ENCODE data around the gene SHROOM4. TPM values are rescaled to one million over a fixed set of nuclear protein-coding genes. Genes with fewer than 3 reads are reported as not detected.
A peak's percentile ranks its signal among the peaks of the same experiment; 100 is the strongest.

Gene SHROOM4
- total and polyA plus RNA-seq, 11 donors = 7.1 to 25.5 (median 10.8) TPM

- intact Hi-C loops (cut with DNase I) = no loop called here
- Histone ChIP-seq H3K4me3 (no peak overlapping the region), H3K9me3 (peaks cover 0 to 8% (median 0%) of the 10 kb centered on the region in 12 donors), H3K27me3 (peaks cover 0 to 21% (median 0%) of the 10 kb centered on the region in 9 donors), H3K4me1 (peaks cover 0 to 17% (median 0%) of the 10 kb centered on the region in 12 donors), H3K36me3 (no peaks in the 10 kb centered on the region), H3K27ac (peak overlapping the region in 1 of 12 donors; percentile 19)
- no peak for TF ChIP-seq CTCF (IDR thresholded peaks at IDR 0.05)
- no peak for TF ChIP-seq POLR2A (IDR thresholded peaks at IDR 0.05)
- DNase-seq (no peak), ATAC-seq (no peak)
- WGBS, 4 donors = 35 to 52% (median 44%) methylated on average over 1 of the region's 1 CpG
Observed at GRCh38 chrX:50780144-50780543, 33.9 kb downstream of the SHROOM4 start.

GRCh38 chrX:50779694-50780093, 34.3 kb downstream of the SHROOM4 start:
- Histone ChIP-seq H3K4me3 (no peak overlapping the region), H3K9me3 (peaks cover 0 to 8% (median 0%) of the 10 kb centered on the region in 12 donors), H3K4me1 (peaks cover 0 to 19% (median 0%) of the 10 kb centered on the region in 12 donors), H3K36me3 (no peaks in the 10 kb centered on the region), H3K27ac (peak overlapping the region in 2 of 12 donors; percentile 19 to 26), H3K27me3 (peaks cover 0 to 21% (median 0%) of the 10 kb centered on the region in 9 donors)
- peak in 3 of 5 donors; percentile 17 to 30 (median 28) for DNase-seq
- ATAC-seq = peak in 3 of 4 donors; percentile 52 to 67 (median 65)
- TF ChIP-seq CTCF (IDR thresholded peaks at IDR 0.05) (no peak), POLR2A (IDR thresholded peaks at IDR 0.05) (no peak)
- WGBS, 4 donors = 34 to 53% (median 41%) methylated on average over 2 of the region's 2 CpGs
- intact Hi-C loops (cut with DNase I) = no loop called here

GRCh38 chrX:50778272-50778671, 35.7 kb downstream of the SHROOM4 start:
- TF ChIP-seq POLR2A (IDR thresholded peaks at IDR 0.05) (no peak), CTCF (IDR thresholded peaks at IDR 0.05) (no peak)
- peaks cover 0 to 21% (median 0%) of the 10 kb centered on the region in 9 donors for H3K27me3 ChIP-seq
- 51 to 93% (median 82%) methylated on average over 2 of the region's 2 CpGs for WGBS, 4 donors
- intact Hi-C loops (cut with DNase I) = no loop called here
- ATAC-seq (no peak), DNase-seq (no peak)
- no peak overlapping the region for H3K27ac ChIP-seq
- H3K36me3 ChIP-seq = no peaks in the 10 kb centered on the region
- peaks cover 0 to 8% (median 0%) of the 10 kb centered on the region in 12 donors for H3K9me3 ChIP-seq
- peaks cover 0 to 20% (median 0%) of the 10 kb centered on the region in 12 donors for H3K4me1 ChIP-seq
- no peak overlapping the region for H3K4me3 ChIP-seq

- intact Hi-C loops (cut with DNase I) = no loop called here
- DNase-seq = no peak
- no peak for ATAC-seq
- H3K4me1 ChIP-seq = peaks cover 0 to 22% (median 0%) of the 10 kb centered on the region in 12 donors
- no peak overlapping the region for H3K4me3 ChIP-seq
- H3K27me3 ChIP-seq = peaks cover 0 to 11% (median 0%) of the 10 kb centered on the region in 9 donors
- no peak overlapping the region for H3K27ac ChIP-seq
- TF ChIP-seq POLR2A (IDR thresholded peaks at IDR 0.05) (no peak), CTCF (IDR thresholded peaks at IDR 0.05) (no peak)
- WGBS, 4 donors = 65 to 87% (median 74%) methylated on average over 2 of the region's 2 CpGs
- H3K36me3 ChIP-seq = no peaks in the 10 kb centered on the region
- peaks cover 0 to 5% (median 0%) of the 10 kb centered on the region in 12 donors for H3K9me3 ChIP-seq
Observed at GRCh38 chrX:50776248-50776647, 37.7 kb downstream of the SHROOM4 start.
